Measurements from ENCODE around the gene PEAR1.

PEAR1 gene

GRCh38 chr1:156884560-156885184 lies 8.8 kb upstream of the PEAR1 start:
- DNase-seq = no peak

- DNase-seq = no peak
Observed at GRCh38 chr1:156885314-156885713, 8.2 kb upstream of the PEAR1 start.

GRCh38 chr1:156885880-156886355 lies 7.6 kb upstream of the PEAR1 start:
- no peak for DNase-seq

- no peak for DNase-seq
Observed at GRCh38 chr1:156886583-156887281, 6.8 kb upstream of the PEAR1 start.

- no peak for DNase-seq
Observed at GRCh38 chr1:156887317-156887716, 6.2 kb upstream of the PEAR1 start.

- no peak for DNase-seq
Observed at GRCh38 chr1:156887734-156888133, 5.8 kb upstream of the PEAR1 start.

- peak; percentile 74 for DNase-seq
Observed at GRCh38 chr1:156889802-156890580, 3.5 kb upstream of the PEAR1 start.

GRCh38 chr1:156892190-156893047 lies 1.1 kb upstream of the PEAR1 start:
- peak; percentile 95 for DNase-seq

- no peak for DNase-seq
Observed at GRCh38 chr1:156894001-156894400, 483 bp downstream of the PEAR1 start.

GRCh38 chr1:156894711-156895454 lies 1.4 kb downstream of the PEAR1 start:
- DNase-seq = no peak

- no peak for DNase-seq
Observed at GRCh38 chr1:156895455-156895812, 1.9 kb downstream of the PEAR1 start.

- no peak for DNase-seq
Observed at GRCh38 chr1:156895927-156896326, 2.4 kb downstream of the PEAR1 start.

GRCh38 chr1:156896490-156897033 lies 3.0 kb downstream of the PEAR1 start:
- DNase-seq = no peak

GRCh38 chr1:156897078-156897825 lies 3.7 kb downstream of the PEAR1 start:
- DNase-seq = no peak

- DNase-seq = no peak
Observed at GRCh38 chr1:156898161-156898566, 4.6 kb downstream of the PEAR1 start.

- no peak for DNase-seq
Observed at GRCh38 chr1:156898971-156899664, 5.6 kb downstream of the PEAR1 start.

- DNase-seq = no peak
Observed at GRCh38 chr1:156899956-156900718, 6.6 kb downstream of the PEAR1 start.

GRCh38 chr1:156900896-156901589 lies 7.5 kb downstream of the PEAR1 start:
- DNase-seq = no peak

GRCh38 chr1:156901590-156901900 lies 8.0 kb downstream of the PEAR1 start:
- no peak for DNase-seq
